Activated T-helper 1 cell treated with Interleukin-2 at 50 U/mL for 16 hours (primary cell): ENCODE measurements around the gene TMEM126B.
A peak's percentile ranks its signal among the peaks of the same experiment; 100 is the strongest.
"Not testable (repeated sequence)": the region's sequence is repeated elsewhere in the genome, so short reads cannot be mapped to it uniquely, and the experiment has no call there.

Source experiments
- DNase-seq: peaks from one replicate; pipeline ENCODE4 v3.0.0-alpha.2; 2020; ENCODE audit warnings: low read depth

Gene TMEM126B

DNA sequence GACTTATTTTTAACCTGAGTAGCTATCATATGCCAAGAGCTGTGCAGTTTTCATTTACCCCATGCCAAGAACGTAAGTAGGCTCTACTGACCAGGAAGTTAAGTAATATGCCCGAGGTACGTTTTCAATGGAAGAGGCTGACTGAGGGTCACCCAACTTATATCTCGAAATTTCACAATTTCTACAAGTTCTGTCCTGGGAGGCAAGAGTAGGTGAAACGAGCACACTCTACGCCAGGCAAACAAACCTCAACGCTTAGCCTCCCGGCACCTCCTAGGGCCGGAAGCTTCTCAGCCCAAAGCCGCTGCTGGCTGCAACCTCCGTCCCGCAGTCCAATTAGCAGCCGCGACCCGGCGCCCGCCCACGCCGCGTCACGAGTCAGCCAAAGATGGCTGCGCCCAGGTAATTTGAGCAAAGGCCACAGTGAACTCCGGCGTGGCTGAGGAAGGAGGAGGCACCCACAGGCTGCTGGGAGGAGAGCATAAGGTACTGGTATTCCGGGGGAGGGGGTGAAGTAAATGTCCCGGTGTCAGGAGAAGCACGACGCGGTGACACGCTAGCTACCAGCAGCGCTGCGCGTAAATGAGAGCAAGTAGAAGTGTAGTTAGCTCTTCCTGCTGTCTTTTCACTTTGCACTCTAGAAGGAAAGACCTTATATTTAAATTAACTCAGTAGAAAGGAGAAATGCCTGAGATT, 19.4 kb downstream of the TMEM126B start, which contains the start of gene TMEM126A:
TSS of gene TMEM126A (plus strand) at position 364 of the 696 bp plus-strand sequence. CDS start 2,289 bp downstream, outside the sequence.
- DNase-seq, result peak; percentile 81

DNA sequence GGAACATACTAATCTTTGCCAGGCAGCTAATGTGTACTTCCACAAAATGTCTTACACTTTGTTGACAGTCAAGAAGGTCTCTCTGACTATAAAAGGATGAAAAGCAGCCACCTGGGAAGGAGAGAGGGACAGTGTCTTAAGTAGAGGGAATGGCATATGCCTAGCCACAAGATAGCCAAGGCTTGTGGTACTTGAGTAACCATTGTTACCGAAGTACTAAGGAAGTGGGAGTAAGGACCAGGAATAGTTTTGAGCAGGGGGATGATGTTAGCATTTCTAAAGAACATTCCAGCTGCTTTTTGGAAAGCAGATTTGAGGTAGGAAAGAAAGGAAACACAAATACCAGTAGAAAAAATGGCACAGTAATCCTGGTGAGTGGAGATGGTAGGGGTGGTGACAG, 22.7 kb downstream of the TMEM126B start:
- no peak for DNase-seq

DNA sequence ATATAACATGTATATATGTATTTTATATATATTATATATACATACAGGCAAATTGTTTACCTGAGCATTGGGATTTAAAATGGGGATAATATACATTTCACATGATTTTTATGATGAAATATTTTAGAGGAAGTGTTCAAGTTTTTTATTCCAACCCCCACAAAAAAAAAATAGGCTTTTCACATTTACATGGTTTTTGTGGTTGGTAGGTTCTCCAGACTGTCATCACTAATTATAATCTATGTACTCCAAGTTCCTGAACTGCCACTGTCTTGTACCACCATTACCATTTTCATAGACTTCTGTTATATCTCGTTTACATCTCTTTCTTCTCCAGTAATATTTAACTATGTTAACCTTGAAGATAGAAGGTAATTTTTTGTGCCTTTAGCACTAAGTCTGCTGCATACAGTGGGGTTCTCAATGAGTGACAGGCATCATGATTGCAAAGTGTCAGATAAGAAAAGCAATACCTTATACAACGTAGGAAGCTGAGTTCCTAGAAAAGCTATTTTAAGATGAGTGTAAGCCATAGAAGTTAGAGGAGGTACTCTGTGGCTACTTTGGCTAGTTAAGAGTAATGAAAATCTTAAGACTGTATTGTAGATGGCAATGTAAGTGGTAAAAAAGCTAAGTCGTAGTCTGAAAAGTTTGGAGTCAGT, 24.5 kb downstream of the TMEM126B start:
- no peak for DNase-seq

DNA sequence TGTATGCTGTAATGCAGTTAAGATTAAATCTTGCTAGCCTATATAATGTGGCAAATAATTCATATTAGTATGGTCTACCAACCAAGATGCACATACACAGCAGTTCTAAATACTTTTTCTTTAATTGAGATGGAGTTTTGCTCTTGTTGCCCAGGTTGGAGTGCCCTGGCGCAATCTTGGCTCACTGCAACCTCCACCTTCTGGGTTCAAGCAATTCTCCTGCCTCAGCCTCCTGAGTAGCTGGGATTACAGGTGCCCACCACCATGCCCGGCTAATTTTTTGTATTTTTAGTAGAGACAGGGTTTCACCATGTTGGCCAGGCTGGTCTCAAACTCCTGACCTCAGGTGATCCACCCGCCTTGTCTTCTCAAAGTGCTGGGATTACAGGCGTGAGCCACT, 25.9 kb downstream of the TMEM126B start:
- not testable (repeated sequence) for DNase-seq

DNA sequence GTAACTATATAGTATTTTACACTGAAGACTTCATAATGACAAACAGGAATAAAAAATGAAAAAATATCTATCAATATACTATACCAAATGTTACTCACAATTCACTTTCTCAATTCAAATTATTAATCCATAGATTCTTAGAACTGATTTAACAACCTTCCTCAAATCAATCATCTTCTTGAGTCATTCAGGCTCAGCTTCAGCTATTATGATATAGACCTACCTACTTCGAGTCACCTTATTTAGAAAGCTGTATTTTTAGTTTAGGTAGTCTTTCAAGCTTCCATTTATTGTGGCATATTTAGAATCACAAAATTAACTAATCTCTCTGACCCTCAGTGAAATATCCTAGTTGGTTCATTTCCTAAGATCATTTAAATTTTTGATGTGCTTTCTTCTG, 28.4 kb downstream of the TMEM126B start:
- DNase-seq, result no peak

DNA sequence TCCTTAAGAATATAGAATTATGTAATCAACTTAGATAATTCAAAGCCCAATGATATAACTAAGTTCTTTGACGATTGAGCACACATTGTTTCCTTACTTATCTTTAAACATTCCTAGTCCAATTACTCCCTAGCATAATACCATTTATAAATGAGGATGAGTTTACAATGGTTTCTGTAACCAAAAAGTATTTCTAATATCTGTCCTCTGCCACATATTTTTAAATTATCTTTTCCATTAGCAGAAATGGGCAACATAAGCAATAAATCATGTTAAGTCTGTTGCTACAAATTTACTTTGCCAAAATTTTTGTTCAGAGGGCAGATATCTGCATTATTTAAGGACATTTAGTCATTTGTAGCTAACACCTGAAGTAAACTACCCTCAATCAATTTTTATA, 29.8 kb downstream of the TMEM126B start:
- no peak for DNase-seq

DNA sequence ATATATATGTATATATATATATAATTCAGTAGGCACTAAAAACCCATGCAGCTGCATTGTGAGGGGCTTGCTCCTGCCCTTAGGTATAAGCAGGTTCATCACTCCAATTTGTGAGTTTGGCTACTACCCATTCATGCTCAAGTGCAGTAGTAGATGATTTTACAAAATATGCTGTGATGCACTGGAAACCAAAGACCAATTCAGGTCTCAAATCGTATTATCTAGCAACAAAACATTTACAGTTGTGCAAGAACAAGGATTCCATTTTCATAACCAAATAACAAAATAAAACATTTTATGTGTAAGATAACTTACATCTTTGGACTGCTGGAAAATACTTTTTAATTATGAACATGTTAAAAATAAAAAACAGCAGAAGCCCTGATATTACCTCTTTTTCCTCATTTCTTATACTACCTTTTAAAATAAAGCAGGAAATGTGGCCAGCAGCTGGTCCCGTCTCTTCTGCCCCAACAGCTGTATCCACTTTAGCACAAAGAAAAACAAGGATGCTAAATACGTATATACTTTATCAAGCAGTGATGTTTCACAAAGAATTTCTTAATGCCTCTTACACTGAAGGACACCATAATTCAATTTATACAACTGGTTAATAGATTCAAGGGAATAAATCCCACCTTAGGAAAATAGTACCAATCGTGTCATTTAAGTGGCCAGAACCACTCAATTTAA, 33.7 kb downstream of the TMEM126B start:
- DNase-seq, result no peak

DNA sequence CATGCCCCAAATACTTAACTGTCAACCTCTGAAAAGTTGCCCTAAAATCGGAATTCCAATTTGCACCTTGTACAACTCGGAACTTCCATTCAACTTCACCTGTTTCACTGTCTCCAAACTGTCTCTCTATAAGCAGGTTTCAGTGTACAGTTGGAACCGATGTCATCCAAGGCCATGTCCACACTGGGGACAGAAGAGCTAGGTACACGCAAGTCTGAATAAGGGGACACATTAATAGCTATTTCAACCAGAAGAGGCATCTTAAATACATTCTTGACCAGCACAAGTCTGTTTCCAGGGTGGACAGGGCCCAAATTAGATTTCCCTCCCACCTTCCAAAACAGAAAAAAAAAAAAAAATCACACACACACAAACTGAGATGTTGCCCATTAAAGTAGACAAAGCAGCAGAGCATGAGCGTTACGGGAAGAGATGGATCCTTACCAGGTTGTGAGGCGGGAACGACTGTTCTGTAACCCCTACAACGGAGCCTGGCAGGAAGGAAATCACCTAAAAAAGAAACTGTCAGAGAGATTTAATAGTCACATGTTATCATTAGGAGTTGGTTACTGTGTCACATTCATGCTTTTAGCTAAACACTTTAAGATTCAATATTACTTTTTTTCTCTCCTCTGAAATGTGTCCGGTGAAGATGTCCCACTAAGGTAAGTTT, 34.8 kb downstream of the TMEM126B start:
- DNase-seq, result no peak

DNA sequence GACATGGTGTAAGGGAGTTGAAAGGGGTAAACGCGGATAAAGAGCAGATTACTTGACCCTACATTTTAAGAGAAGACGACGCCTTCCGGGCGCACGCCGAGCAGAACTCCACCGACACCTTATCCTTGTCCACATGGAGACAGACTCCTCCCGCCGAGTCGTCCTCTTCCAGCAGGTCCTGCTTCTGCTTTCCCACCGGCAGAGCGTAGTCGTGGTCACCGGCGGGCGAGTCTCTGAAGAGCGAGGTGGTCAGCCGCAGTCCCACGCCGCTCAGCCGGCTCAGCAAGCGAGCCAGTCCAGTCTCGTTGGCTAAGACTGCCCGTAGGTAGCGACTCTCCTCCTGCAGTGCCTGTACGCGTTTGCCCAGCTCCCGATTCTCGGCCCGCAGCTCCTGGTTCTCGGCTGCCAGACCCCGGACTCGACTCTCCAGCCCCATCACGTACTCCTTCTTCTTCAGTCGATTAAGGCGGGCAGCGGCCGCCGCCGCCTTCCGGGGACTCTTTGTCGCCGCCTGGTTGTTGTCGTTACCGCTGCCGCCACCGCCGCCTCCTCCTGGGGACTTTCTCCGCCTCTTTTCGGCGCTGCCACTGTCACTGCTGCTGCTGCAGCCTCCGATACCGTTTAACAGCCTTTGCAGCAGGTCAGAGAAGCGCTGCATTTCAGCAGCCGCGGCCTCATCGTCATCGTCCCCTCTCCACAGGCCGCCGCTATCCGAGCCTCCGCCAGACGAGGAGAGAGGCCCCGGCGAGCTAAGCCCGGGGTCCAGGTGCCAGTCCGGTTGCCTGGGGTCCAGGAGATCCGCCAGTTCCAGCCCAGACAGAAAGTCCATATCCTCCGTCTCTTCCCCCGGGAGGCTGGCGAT, 35.6 kb downstream of the TMEM126B start:
- DNase-seq, result peak; percentile 82

DNA sequence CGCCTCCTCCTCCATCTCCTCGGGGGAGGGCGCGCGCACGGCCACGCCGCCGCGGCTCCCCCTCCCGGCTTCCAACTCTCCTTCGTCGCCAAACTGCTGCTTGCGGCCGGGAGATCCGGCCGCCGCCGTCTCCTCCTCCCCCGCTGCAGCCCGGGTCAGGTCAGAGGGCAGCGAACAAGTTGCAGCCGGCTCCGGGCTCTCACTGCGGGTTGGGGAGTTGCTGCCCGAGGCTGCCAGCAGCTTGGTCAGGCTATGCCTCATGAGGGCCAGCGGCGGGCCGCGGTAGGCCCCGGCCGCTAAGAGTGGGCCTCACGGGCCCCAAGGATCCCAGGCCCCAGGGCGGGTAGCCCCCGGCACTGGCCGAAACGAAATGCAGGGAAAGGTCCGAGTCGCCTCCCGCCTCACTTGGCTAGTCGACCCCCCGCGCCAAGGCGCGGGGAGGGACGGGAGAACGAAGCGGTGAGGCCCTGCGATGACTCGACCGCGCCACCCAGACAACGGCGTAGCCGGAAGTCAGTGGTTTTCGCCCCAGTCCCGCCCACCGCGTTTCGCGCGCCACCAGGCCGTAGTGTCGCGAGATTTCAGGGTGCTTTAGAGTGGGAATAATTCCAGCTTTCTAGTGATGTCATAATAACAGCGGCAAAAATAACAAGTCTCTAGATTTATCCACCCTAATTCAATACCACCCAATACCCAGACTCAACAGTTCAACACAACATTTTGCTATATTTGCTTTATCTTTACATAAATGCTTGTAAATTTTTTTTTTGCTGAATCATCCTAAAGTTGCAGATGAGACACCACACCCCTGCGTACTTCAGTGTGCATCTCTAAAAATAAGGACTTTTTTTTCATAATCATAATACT, 36.5 kb downstream of the TMEM126B start, which contains the start of gene CREBZF:
TSS of gene CREBZF (minus strand) at position 515 of the 867 bp plus-strand sequence. CDS start at position 261, 254 bp downstream.
- DNase-seq, result peak; percentile 87

DNA sequence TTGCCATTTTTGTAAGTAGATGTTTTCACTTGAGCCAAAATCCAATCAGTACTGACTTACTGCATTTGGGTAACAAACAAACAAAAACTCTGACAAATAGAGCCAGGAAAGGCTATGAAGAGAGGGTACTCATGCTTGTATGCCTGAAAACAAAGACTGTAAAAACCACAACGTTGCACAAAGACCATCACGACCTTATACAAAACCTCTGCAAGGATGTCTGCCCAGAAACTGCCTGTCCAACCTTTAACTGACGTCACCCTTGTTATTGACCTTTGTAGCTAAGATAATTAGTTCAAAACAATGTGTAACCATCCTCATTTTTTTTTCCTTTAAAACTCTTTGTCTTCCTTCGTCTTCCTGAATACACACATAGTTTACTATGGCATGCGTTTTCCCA, 37.3 kb downstream of the TMEM126B start:
- DNase-seq, result no peak

DNA sequence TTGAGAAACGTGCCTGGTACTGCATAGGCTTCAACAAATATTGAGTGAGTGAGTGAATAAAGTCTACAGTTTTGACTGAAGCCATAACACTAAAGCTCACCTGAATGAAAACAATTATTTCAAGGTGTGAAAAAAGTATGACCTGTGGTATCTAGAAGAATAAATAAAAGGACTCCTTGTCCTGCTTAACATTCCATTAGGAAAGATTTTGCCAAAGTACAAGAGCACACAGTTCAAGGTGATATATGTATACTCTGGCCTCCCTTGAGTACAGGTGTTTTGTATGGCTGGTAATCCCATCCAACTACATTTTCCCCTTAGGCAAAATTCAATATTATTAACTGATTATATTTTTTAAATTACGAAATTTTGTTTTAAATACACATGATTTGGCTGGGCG, 38.3 kb downstream of the TMEM126B start:
- no peak for DNase-seq

DNA sequence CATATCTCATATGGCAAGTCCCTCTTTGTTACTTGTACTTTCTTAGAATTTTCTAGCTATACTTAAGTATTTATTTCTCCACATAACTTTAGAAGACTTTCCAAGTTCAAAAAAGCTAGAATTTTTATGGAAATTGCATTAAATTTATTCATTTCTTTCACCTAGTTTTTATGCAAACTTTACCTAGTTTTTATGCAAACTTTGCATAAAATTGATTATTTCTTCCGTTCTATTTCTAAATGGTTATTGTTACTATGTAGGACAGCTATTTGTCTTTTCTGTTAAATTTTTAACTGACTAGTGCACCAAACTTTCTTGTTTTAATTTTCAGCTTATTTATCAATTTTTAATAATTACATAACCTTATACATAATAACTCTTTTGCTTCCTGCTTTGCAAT, 39.8 kb downstream of the TMEM126B start:
- no peak for DNase-seq

DNA sequence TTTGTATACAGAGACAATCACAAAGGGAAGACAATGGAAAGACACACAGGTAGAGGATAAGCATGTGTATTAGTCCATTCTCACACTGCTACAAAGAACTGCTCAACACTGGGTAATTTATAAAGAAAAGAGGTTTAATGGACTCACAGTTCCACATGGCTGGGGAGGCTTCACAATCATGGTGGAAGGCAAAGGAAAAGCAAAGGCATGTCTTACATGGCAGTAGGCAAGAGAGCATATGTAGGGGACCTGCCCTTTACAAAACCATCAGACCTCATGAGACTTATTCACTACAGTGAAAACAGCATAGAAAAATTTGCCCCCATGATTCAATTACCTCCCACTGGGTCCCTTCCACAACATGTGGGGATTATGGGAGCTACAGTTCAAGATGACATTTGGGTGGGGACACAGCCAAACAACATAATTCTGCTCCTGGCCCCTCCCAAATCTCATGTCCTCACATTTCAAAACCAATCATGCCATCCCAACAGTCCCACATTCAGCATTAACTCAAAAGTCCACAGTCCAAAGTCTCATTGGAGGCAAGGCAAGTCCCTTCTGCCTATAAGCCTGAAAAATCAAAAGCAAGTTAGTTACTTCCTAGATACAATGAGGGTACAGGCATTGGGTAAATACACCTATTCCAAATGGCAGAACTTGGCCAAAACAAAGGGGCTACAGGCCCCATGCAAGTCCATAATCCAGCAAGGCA, 42.7 kb downstream of the TMEM126B start:
- DNase-seq, result not testable (repeated sequence)

DNA sequence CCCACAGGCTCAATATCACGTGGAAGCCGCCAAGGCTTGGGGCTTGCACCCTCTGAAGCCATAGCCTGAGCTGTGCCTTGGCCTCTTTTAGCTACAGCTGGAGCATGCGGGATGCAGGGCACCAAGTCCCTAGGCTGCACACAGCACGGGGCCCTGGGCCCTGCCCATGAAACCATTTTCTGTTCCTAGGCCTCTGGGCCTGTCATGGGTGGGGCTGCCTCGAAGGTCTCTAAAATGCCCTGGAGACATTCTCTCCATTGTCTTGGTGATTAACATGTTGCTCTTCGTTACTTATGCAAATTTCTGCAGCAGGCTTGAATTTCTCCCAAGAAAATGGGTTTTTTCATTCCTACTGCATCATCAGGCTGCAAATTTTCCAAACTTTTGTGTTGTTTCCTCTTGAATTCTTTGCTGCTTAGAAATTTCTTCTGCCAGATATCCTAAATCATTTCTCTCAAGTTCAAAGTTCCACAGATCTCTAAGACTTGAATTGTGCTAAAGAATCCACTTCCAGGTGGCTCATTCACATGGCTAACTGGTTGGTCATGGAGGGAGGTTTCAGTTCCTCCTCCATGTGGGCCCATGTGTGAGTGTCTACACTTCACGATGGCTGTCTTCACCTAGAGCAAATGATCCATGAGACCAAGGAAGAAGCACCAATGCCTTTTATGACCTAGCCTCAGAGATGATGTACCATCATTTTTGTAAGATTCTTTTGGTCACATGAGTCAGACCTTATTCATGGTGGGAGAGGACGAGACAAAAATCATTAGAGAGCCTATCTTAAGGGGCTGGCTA, 43.9 kb downstream of the TMEM126B start:
- DNase-seq, result no peak

DNA sequence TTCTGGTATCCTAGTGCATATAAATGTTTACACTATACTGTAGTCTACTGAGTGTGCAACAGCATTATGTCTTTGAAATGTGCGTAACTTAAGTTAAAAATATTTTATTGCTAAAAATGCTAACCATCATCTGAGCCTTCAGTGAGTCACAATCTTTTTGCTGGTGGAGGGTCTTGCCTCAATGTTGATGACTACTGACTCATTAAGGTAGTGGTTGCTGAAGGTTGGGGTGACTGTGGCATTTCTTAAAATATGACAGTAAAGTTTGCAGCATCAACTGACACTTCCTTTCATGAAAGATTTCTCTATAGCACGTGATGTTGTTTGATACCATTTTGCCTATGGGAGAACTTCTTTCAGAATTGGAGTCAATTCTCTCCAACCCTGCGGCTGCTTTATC, 45.0 kb downstream of the TMEM126B start:
- no peak for DNase-seq

DNA sequence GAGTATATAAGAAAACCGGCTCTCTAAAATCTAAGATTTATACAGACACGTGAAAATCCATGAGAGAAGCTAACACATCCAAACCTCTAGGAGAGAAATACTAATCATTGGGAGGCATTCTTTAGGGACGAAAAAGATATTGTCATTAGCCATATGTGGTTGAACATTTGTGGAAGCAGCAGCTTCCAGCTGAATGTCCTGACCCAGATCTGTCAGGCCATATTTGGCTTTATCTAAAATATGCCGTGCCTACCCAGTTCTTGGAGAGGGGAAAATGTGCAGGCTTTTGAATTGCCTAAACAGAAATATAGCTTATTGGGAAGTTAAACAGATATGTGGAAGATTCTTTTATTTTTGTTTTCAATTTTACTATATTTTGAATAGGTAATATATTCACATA, 51.2 kb downstream of the TMEM126B start:
- DNase-seq, result no peak

DNA sequence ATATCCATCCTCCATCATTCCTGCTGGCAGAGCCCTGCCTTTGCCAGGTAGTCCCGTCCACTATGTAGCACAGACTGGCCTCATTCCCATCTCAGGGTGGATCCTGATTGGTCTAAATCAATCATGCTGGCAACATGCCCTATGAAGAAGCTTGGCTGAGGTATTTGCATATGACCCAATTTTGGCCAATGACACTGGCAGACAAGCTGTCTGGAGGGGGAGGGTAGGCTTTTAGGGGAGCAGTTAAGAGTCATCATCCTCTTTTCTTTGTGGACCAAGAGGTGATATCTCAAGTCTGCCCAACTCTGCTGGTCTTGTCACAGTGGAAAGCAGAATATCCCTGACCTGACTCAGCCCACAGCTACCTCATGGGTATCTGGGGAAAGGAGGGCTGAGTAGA, 52.5 kb downstream of the TMEM126B start:
- no peak for DNase-seq
